ENCODE results near the gene SORCS2. TPM values are rescaled to one million over a fixed set of nuclear protein-coding genes. Genes with fewer than 3 reads are reported as not detected.

The SORCS2 gene
- total RNA-seq, 1 donor = 0.27 TPM

DNA sequence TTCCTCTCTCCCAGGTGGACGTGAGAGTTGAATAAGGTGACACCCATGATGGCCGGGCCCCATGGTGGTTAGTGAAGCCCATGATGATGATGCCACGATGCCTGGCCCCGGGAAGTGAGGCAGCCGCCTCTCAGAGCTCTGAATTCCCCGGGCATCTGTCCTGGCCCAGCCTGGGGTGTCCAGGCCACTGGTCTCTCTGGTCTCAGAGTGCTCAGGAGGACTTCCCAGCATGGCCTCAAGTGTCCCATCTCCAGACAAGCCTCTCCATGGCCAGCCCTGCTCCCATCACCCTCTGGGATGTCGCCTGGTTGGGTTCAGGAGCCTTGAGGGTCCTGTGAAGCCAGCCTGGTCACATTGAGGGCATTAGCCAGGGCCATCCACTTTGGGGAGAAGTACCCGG is 267.1 kb downstream of the SORCS2 start:
- H3K4me3 ChIP-seq (ENCODE audit: low read depth, low read length) = no peak overlapping the region
- TF ChIP-seq, protein P1, sequence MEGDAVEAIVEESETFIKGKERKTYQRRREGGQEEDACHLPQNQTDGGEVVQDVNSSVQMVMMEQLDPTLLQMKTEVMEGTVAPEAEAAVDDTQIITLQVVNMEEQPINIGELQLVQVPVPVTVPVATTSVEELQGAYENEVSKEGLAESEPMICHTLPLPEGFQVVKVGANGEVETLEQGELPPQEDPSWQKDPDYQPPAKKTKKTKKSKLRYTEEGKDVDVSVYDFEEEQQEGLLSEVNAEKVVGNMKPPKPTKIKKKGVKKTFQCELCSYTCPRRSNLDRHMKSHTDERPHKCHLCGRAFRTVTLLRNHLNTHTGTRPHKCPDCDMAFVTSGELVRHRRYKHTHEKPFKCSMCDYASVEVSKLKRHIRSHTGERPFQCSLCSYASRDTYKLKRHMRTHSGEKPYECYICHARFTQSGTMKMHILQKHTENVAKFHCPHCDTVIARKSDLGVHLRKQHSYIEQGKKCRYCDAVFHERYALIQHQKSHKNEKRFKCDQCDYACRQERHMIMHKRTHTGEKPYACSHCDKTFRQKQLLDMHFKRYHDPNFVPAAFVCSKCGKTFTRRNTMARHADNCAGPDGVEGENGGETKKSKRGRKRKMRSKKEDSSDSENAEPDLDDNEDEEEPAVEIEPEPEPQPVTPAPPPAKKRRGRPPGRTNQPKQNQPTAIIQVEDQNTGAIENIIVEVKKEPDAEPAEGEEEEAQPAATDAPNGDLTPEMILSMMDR (IDR thresholded peaks at IDR 0.05; ENCODE audit: insufficient read depth, low read length) = no peak
- no peak for DNase-seq (ENCODE audit: low read depth)

DNA sequence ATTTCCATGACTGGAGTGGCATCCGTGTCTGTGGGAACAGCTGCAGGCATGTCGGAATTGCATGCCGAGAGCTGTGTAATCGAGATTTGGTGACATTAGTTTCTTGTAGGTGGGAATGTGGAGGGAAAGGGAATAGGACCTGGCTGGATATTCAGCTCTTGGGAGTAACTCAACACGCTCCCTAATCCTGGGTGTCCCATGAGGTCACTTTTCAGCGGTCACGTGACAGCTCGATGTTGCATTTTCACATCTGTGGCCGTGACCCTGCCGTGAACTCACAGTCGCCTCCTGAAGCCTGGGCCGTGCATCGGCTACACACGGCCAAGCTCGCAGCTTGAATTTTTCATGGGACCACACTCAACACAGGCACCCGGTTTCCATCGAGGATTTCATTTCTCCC is 268.2 kb downstream of the SORCS2 start:
- no peak overlapping the region for H3K4me3 ChIP-seq (ENCODE audit: low read depth, low read length)
- no peak for DNase-seq (ENCODE audit: low read depth)
- TF ChIP-seq, protein P1 (IDR thresholded peaks at IDR 0.05; ENCODE audit: insufficient read depth, low read length) = no peak

DNA sequence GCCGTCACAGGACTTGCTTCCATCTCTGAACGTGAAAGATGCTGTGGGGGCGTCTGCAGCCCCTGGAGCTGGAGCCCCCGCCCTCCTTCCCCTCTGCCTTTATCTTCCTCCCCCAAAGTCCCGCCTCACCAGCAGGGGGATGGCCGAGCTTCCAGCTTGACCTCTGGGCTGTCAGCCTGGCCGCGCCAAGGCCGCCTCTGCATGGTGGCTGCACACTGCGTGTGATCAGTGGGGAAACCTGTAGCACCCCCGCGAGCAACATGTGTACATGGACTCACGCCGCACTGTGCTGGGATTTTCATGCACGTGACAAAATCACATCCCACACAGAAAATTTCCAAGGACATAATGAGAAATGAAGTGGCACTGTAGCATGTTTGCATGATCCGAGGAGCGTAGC is 268.9 kb downstream of the SORCS2 start:
- no peak for DNase-seq (ENCODE audit: low read depth)
- H3K4me3 ChIP-seq (ENCODE audit: low read depth, low read length) = no peak overlapping the region
- TF ChIP-seq, protein P1 (IDR thresholded peaks at IDR 0.05; ENCODE audit: insufficient read depth, low read length) = no peak

DNA sequence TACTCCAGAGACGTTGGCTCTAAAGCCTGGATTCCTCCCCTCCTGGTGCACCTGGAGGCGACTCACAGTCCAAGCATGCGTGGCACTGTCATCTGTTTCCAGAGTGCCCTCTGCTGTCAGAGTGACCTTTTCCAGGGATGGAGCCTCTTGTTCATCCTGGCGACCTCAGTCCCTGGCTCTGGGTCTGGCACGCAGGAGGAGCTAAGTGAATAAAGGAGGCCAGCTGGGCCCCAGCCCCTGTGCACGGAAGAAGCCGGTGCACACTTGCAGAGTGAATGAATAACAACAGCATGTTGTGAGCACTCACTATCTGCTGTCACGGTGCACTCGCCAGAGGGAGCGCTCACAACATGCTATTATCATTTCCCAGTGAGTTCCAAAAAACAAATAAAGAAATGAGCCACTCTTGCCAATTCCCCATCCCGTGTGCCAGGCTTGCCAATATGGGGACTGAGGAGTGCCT is 270.2 kb downstream of the SORCS2 start:
- H3K4me3 ChIP-seq (ENCODE audit: low read depth, low read length) = no peak overlapping the region
- TF ChIP-seq, protein P1 (IDR thresholded peaks at IDR 0.05; ENCODE audit: insufficient read depth, low read length) = no peak
- DNase-seq (ENCODE audit: low read depth) = no peak

DNA sequence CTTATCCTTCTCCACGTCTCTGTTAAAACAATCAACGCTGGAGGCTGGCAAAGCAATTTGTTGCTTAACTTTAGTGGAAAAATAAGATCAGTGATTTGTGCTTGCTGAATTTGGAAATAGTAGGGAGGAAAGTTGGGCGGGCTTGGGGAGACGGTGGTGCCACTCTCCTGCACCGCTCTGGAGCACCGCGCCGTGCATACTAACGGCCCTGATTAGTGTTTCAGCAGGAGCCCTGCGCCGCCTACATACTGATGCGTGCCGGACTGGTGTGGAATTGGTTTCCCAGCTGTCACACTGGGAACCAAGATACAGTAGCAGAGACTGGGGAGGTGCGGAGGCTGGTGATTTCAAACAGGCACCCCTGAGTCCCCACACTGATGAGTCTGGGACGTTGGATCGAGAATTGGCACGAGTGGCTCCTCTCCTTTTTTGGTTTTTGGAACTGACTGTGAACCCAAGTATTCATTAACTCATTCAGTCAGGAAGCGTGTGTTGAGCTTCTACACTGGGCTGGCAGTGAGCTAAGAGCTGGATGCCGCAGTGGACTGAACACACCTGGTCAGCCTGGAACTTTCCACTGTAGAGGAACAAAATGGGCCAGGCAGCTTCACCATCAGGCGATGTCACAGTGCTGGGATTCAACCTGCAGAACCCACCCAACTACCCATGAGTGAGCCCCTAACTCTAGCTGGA is 271.4 kb downstream of the SORCS2 start:
- DNase-seq (ENCODE audit: low read depth) = no peak
- TF ChIP-seq, protein P1 (IDR thresholded peaks at IDR 0.05; ENCODE audit: insufficient read depth, low read length) = no peak
- no peak overlapping the region for H3K4me3 ChIP-seq (ENCODE audit: low read depth, low read length)

DNA sequence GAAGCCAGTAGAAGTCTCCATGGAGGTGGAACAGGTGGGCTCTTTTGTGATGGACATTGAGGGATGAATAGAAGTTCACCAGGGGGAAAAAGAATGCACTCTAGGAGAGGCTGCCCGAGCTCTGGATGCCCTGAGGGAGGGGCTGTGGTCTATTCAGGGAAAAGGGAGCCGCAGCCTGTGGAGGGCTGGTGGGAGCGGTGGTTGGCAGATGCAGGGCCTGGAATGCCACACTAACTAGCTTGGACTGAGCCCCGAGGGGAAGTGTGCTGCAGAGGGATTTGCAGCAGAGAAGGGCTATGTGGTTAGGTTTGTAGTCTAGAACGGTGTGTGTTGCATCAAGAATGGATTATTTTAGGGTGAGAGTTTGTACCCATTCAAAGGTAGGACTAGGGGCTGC is 271.9 kb downstream of the SORCS2 start:
- no peak for DNase-seq (ENCODE audit: low read depth)
- TF ChIP-seq, protein P1 (IDR thresholded peaks at IDR 0.05; ENCODE audit: insufficient read depth, low read length) = no peak

DNA sequence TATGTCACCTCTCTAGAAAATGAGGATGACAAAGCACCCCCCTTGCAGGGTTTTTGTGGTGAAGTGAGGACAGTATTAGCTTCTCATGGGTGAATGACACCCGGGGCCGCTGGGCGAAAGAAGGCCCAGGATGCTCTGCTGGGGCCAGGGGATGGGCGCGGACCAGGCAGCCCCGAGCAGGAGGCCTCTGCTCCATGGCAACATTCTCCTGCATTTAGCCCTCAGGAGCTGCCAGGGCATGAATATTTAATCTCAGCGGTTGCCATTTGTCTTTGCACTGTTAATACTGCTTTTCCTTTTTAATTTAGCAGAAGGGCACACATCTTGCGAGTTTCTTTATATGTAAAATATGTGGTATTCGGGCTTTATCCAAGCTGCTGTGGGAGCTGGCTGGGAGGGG is 272.7 kb downstream of the SORCS2 start:
- no peak for DNase-seq (ENCODE audit: low read depth)
- H3K4me3 ChIP-seq (ENCODE audit: low read depth, low read length) = no peak overlapping the region
- TF ChIP-seq, protein P1 (IDR thresholded peaks at IDR 0.05; ENCODE audit: insufficient read depth, low read length) = no peak

More for the DNA sequence above, 271.9 kb downstream of the SORCS2 start:
- no peak overlapping the region for H3K4me3 ChIP-seq (ENCODE audit: low read depth, low read length)
